CD4-positive, alpha-beta T cell (primary cell): Measurements from ENCODE around the gene ENO1. TPM values are rescaled to one million over a fixed set of nuclear protein-coding genes. Genes with fewer than 3 reads are reported as not detected.
"Not testable (repeated sequence)": the region's sequence is repeated elsewhere in the genome, so short reads cannot be mapped to it uniquely, and the experiment has no call there.

ENCODE experiments used
- ATAC-seq: fragments of 200-7000 bp; cut with Tn5 transposase; one replicate; pipeline ENCODE4 v1.10.0; 2022; ENCODE audit warnings: mild to moderate bottlenecking; ENCODE audit not compliant: poor library complexity
- CTCF ChIA-PET: fragments of 350-600 bp; sonication (Branson Sonifier 250); formaldehyde crosslinking; loops from one replicate; lab custom pipeline; 2021; ENCODE audit warnings: antibody characterized with exemption, inconsistent platforms; lab: Charles Lee
- POLR2A ChIA-PET: fragments of 350-600 bp; sonication (Branson Sonifier 250); formaldehyde crosslinking; loops from one replicate; lab custom pipeline; 2021; ENCODE audit warnings: antibody characterized with exemption, inconsistent platforms; lab: Charles Lee
- DNase-seq, 14 experiments: peaks; one replicate each; pipeline ENCODE4 v3.0.0-alpha.2; 2013 to 2020; ENCODE audit warnings: mixed read lengths in 2 of 14
- H3K27ac ChIP-seq, 2 donors: one replicate each; pipeline versions ENCODE4 v1.5.1 to v1.7.0; 2013; ENCODE audit warnings: low read length in 2 of 2, low read depth in 1 of 2, mild to moderate bottlenecking in 1 of 2
- H3K27me3 ChIP-seq, 2 experiments: 1 replicate in 1 of 2; 2 replicates in 1 of 2; pipeline versions ENCODE4 v1.6.1 to v1.7.0; 2013; ENCODE audit warnings: low read length in 2 of 2, control low read depth in 1 of 2, mild to moderate bottlenecking in 1 of 2, moderate library complexity in 1 of 2; ENCODE audit not compliant: insufficient read depth in 2 of 2, control insufficient read depth in 1 of 2
- H3K36me3 ChIP-seq: one replicate; pipeline ENCODE4 v1.6.1; 2013; ENCODE audit warnings: low read length, control low read depth; ENCODE audit not compliant: insufficient read depth
- H3K4me1 ChIP-seq: one replicate; pipeline ENCODE4 v1.6.1; 2013; ENCODE audit warnings: low read length, control low read depth; ENCODE audit not compliant: insufficient read depth
- H3K4me3 ChIP-seq: one replicate; pipeline ENCODE4 v1.5.1; 2013; ENCODE audit warnings: mild to moderate bottlenecking, low read length, moderate library complexity
- H3K9me3 ChIP-seq, 2 experiments: 1 replicate in 1 of 2; 2 replicates in 1 of 2; pipeline versions ENCODE4 v1.6.1 to v1.7.0; 2013; ENCODE audit warnings: low read length in 2 of 2, mild to moderate bottlenecking in 2 of 2, control low read depth in 1 of 2, moderate library complexity in 1 of 2; ENCODE audit not compliant: control insufficient read depth in 1 of 2, insufficient read depth in 1 of 2
- H3K27ac Mint-ChIP-seq: one replicate; pipeline ENCODE4 v1.8.0; 2020; ENCODE audit warnings: mixed read lengths
- H3K27me3 Mint-ChIP-seq: one replicate; pipeline ENCODE4 v1.8.0; 2021; ENCODE audit warnings: mixed read lengths
- H3K36me3 Mint-ChIP-seq: one replicate; pipeline ENCODE4 v1.8.0; 2021; ENCODE audit warnings: low read depth, mixed read lengths
- H3K4me1 Mint-ChIP-seq: one replicate; pipeline ENCODE4 v1.8.0; 2021; ENCODE audit warnings: low read depth, mixed read lengths
- H3K4me3 Mint-ChIP-seq: one replicate; pipeline ENCODE4 v1.8.0; 2020; ENCODE audit warnings: mild to moderate bottlenecking, mixed read lengths
- H3K9me3 Mint-ChIP-seq: one replicate; pipeline ENCODE4 v1.8.0; 2020; ENCODE audit warnings: mixed read lengths
- CTCF ChIP-seq: fragments of 200-600 bp; IDR thresholded peaks from one replicate; pipeline ENCODE4 v1.8.0; 2022; ENCODE audit warnings: antibody characterized with exemption, mild to moderate bottlenecking
- intact Hi-C, 2 experiments: fragments of 100-400 bp; cut with DNase I in 1 of 2; cut with micrococcal nuclease in 1 of 2; formaldehyde crosslinking; loops; one replicate each; pipeline versions ENCODE4 v1.15.1 to v1.9.0; 2023 to 2025; cut with DNase I, micrococcal nuclease
- total RNA-seq, 174 experiments: library from RNA in 2 of 174; stranded (reverse) in 2 of 174; gene quantifications; one replicate each; pipeline ENCODE4 v1.2.3 and lab custom pipeline; 2021 to 2026

The ENO1 gene
- total RNA-seq, 2 experiments from 2014 or later = 120 to 129 TPM

- no peak for ATAC-seq
Observed at GRCh38 chr1:8835941-8836643, 42.4 kb downstream of the ENO1 start.

GRCh38 chr1:8831340-8831739 is 47.1 kb downstream of the ENO1 start:
- H3K4me1 ChIP-seq = peaks cover 6% of the 10 kb centered on the region
- no peak for TF ChIP-seq CTCF
- H3K27me3 ChIP-seq = no peaks in the 10 kb centered on the region
- no peak overlapping the region for H3K4me3 ChIP-seq
- Mint-ChIP-seq H3K27ac (no peak overlapping the region), H3K27me3 (no peaks in the 10 kb centered on the region), H3K36me3 (no peaks in the 10 kb centered on the region), H3K4me3 (no peak overlapping the region), H3K4me1 (peaks cover 8% of the 10 kb centered on the region), H3K9me3 (no peaks in the 10 kb centered on the region)
- intact Hi-C loops = no loop called here
- no peaks in the 10 kb centered on the region for H3K9me3 ChIP-seq
- no peak for ATAC-seq
- H3K27ac ChIP-seq = no peak overlapping the region
- CTCF ChIA-PET = no interaction called here
- DNase-seq = no peak
- POLR2A ChIA-PET = no interaction called here
- no peaks in the 10 kb centered on the region for H3K36me3 ChIP-seq

More at GRCh38 chr1:8835941-8836643, 42.4 kb downstream of the ENO1 start:
- H3K4me1 ChIP-seq = no peaks in the 10 kb centered on the region
- H3K9me3 Mint-ChIP-seq = no peaks in the 10 kb centered on the region
- ChIA-PET POLR2A (no interaction called here), CTCF (no interaction called here)
- no peaks in the 10 kb centered on the region for H3K36me3 Mint-ChIP-seq
- H3K27ac Mint-ChIP-seq = no peak overlapping the region
- H3K27me3 ChIP-seq = no peaks in the 10 kb centered on the region
- no peaks in the 10 kb centered on the region for H3K27me3 Mint-ChIP-seq
- no peak for DNase-seq
- intact Hi-C loops = no loop called here
- H3K4me3 ChIP-seq = no peak overlapping the region
- H3K36me3 ChIP-seq = no peaks in the 10 kb centered on the region
- no peak for TF ChIP-seq CTCF
- no peak overlapping the region for H3K27ac ChIP-seq
- no peaks in the 10 kb centered on the region for H3K4me1 Mint-ChIP-seq
- no peaks in the 10 kb centered on the region for H3K9me3 ChIP-seq
- H3K4me3 Mint-ChIP-seq = no peak overlapping the region

GRCh38 chr1:8830732-8831131 is 47.8 kb downstream of the ENO1 start:
- POLR2A ChIA-PET, H3K4me3 Mint-ChIP-seq, H3K9me3 ChIP-seq, H3K36me3 Mint-ChIP-seq, H3K4me1 ChIP-seq, H3K4me3 ChIP-seq, H3K4me1 Mint-ChIP-seq, intact Hi-C loops, DNase-seq, H3K27ac ChIP-seq, H3K36me3 ChIP-seq, H3K27me3 Mint-ChIP-seq, H3K9me3 Mint-ChIP-seq, H3K27ac Mint-ChIP-seq, H3K27me3 ChIP-seq, ATAC-seq: not testable (repeated sequence)
- CTCF ChIA-PET = interaction anchor here (1.0 kb wide), 1 partner anchor 10 kb away, joined by 4 read pairs; no protein-coding TSS in a partner anchor
